SK-N-SH (cell line): ENCODE data around the gene EBF3.

ENCODE experiments used
- EP300 ChIP-seq, 2 experiments: IDR thresholded peaks; 2 replicates each; pipeline versions ENCODE4 v1.4.0 to v1.6.1; 2012; ENCODE audit warnings: borderline replicate concordance in 1 of 2, low read depth in 1 of 2, low read length in 1 of 2
- FOXM1 ChIP-seq: IDR thresholded peaks from 2 replicates; pipeline ENCODE4 v1.4.0; 2012; ENCODE audit warnings: low read depth, mild to moderate bottlenecking
- POLR2AphosphoS5 ChIP-seq: IDR thresholded peaks from 2 replicates; pipeline ENCODE4 v1.6.1; 2012; ENCODE audit warnings: low read depth, low read length
- SIN3A ChIP-seq: IDR thresholded peaks from 2 replicates; pipeline ENCODE4 v1.6.1; 2012; ENCODE audit warnings: low read depth, mild to moderate bottlenecking, low read length, moderate library complexity, borderline replicate concordance
- TF ChIP-seq, protein P1 (sequence below): fragments of 200-600 bp; sonication (generic); IDR thresholded peaks from 2 replicates; pipeline ENCODE4 v1.6.1; 2017; ENCODE audit warnings: antibody characterized with exemption, mild to moderate bottlenecking, moderate library complexity
- TF ChIP-seq, protein P2 (sequence below): fragments of 150-350 bp; IDR thresholded peaks from 2 replicates; pipeline ENCODE4 v1.6.1; 2017; ENCODE audit warnings: antibody characterized with exemption, low read length, low read depth, borderline replicate concordance
- TF ChIP-seq, protein P3 (sequence below): IDR thresholded peaks from 2 replicates; pipeline ENCODE4 v1.6.1; 2012; ENCODE audit warnings: mild to moderate bottlenecking, low read depth, low read length, moderate library complexity

DNA sequence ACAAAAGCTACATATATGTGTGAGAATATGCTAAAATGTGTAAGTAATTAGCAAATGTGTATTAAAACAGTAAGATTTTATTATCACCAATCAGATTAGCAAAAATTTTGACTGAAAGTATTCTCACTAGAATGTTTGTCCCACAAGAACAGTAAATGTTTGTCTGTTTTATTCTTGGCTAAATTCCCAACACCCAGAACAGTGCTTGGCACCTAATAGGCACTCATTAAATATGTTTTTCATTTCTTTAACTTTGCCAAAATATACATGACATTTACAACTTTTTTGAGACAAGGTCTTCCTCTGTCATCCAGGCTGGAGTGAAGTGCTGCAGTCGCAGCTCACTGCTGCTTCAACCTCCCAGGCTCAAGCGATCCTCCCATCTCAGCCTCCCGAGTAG lies 143.6 kb downstream of the EBF3 start:
- TF ChIP-seq FOXM1 (no peak), SIN3A (no peak), EP300 (IDR thresholded peaks at IDR 0.05; ENCODE audit: borderline replicate concordance in 1 of 2, low read depth in 1 of 2, low read length in 1 of 2) (no peak), POLR2AphosphoS5 (no peak)
- TF ChIP-seq, protein P1, sequence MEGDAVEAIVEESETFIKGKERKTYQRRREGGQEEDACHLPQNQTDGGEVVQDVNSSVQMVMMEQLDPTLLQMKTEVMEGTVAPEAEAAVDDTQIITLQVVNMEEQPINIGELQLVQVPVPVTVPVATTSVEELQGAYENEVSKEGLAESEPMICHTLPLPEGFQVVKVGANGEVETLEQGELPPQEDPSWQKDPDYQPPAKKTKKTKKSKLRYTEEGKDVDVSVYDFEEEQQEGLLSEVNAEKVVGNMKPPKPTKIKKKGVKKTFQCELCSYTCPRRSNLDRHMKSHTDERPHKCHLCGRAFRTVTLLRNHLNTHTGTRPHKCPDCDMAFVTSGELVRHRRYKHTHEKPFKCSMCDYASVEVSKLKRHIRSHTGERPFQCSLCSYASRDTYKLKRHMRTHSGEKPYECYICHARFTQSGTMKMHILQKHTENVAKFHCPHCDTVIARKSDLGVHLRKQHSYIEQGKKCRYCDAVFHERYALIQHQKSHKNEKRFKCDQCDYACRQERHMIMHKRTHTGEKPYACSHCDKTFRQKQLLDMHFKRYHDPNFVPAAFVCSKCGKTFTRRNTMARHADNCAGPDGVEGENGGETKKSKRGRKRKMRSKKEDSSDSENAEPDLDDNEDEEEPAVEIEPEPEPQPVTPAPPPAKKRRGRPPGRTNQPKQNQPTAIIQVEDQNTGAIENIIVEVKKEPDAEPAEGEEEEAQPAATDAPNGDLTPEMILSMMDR: no peak
- TF ChIP-seq, protein P2, sequence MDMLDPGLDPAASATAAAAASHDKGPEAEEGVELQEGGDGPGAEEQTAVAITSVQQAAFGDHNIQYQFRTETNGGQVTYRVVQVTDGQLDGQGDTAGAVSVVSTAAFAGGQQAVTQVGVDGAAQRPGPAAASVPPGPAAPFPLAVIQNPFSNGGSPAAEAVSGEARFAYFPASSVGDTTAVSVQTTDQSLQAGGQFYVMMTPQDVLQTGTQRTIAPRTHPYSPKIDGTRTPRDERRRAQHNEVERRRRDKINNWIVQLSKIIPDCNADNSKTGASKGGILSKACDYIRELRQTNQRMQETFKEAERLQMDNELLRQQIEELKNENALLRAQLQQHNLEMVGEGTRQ: no peak
- TF ChIP-seq, protein P3, sequence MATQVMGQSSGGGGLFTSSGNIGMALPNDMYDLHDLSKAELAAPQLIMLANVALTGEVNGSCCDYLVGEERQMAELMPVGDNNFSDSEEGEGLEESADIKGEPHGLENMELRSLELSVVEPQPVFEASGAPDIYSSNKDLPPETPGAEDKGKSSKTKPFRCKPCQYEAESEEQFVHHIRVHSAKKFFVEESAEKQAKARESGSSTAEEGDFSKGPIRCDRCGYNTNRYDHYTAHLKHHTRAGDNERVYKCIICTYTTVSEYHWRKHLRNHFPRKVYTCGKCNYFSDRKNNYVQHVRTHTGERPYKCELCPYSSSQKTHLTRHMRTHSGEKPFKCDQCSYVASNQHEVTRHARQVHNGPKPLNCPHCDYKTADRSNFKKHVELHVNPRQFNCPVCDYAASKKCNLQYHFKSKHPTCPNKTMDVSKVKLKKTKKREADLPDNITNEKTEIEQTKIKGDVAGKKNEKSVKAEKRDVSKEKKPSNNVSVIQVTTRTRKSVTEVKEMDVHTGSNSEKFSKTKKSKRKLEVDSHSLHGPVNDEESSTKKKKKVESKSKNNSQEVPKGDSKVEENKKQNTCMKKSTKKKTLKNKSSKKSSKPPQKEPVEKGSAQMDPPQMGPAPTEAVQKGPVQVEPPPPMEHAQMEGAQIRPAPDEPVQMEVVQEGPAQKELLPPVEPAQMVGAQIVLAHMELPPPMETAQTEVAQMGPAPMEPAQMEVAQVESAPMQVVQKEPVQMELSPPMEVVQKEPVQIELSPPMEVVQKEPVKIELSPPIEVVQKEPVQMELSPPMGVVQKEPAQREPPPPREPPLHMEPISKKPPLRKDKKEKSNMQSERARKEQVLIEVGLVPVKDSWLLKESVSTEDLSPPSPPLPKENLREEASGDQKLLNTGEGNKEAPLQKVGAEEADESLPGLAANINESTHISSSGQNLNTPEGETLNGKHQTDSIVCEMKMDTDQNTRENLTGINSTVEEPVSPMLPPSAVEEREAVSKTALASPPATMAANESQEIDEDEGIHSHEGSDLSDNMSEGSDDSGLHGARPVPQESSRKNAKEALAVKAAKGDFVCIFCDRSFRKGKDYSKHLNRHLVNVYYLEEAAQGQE: no peak
